SK-N-SH treated with all-trans-retinoic acid at 6 μM for 48 hours (cell line): ENCODE data around the gene SMARCA2.

Experiments
- ATAC-seq: fragments of 200-7000 bp; cut with Tn5 transposase; 3 replicates; pipeline ENCODE4 v1.9.1; 2020; ENCODE audit warnings: mild to moderate bottlenecking, moderate library complexity
- ARNTL ChIP-seq: fragments of 450-650 bp; formaldehyde crosslinking; IDR thresholded peaks from 2 replicates; pipeline ENCODE4 v1.5.0; 2020; ENCODE audit warnings: low read depth, mild to moderate bottlenecking, moderate library complexity, borderline replicate concordance
- BACH2 ChIP-seq: fragments of 250-450 bp; sonication (Bioruptor Pico); IDR thresholded peaks from 2 replicates; pipeline ENCODE4 v1.9.0; 2021; ENCODE audit warnings: mild to moderate bottlenecking, borderline replicate concordance
- CSDC2 ChIP-seq: fragments of 250-450 bp; sonication (Bioruptor Pico); IDR thresholded peaks from 2 replicates; pipeline ENCODE4 v1.5.0; 2020; ENCODE audit warnings: mild to moderate bottlenecking, moderate library complexity
- ESRRG ChIP-seq: fragments of 250-450 bp; sonication (Bioruptor Pico); IDR thresholded peaks from 2 replicates; pipeline ENCODE4 v1.6.1; 2021; ENCODE audit warnings: mild to moderate bottlenecking
- GLIS3 ChIP-seq: fragments of 250-450 bp; sonication (Bioruptor Pico); IDR thresholded peaks from 2 replicates; pipeline ENCODE4 v1.5.0; 2020; ENCODE audit warnings: mild to moderate bottlenecking, moderate library complexity
- ISL1 ChIP-seq: fragments of 250-450 bp; sonication (Bioruptor Pico); IDR thresholded peaks from 2 replicates; pipeline ENCODE4 v2.1.2; 2022; ENCODE audit warnings: mild to moderate bottlenecking, moderate library complexity
- OSR1 ChIP-seq: fragments of 250-450 bp; sonication (Bioruptor Pico); IDR thresholded peaks from 2 replicates; pipeline ENCODE4 v1.8.0; 2022; ENCODE audit warnings: moderate library complexity, mild to moderate bottlenecking, inconsistent platforms
- POU6F1 ChIP-seq: fragments of 250-450 bp; sonication (Bioruptor Pico); IDR thresholded peaks from 2 replicates; pipeline ENCODE4 v1.8.0; 2021; ENCODE audit warnings: low read depth, mild to moderate bottlenecking, moderate library complexity, borderline replicate concordance
- PPARA ChIP-seq: fragments of 250-450 bp; sonication (Bioruptor Pico); IDR thresholded peaks from 2 replicates; pipeline ENCODE4 v1.5.0; 2020; ENCODE audit warnings: mild to moderate bottlenecking, borderline replicate concordance
- RARB ChIP-seq: fragments of 250-450 bp; sonication (Bioruptor Pico); IDR thresholded peaks from 2 replicates; pipeline ENCODE4 v1.8.0; 2021; ENCODE audit warnings: mild to moderate bottlenecking, moderate library complexity
- SNAI2 ChIP-seq: fragments of 250-450 bp; sonication (Bioruptor Pico); IDR thresholded peaks from 2 replicates; pipeline ENCODE4 v1.5.0; 2020; ENCODE audit warnings: mild to moderate bottlenecking, moderate library complexity
- TCF4 ChIP-seq: fragments of 250-450 bp; sonication (Bioruptor Pico); IDR thresholded peaks from 2 replicates; pipeline ENCODE4 v1.8.0; 2021; ENCODE audit warnings: mild to moderate bottlenecking, moderate library complexity, borderline replicate concordance
- TOX ChIP-seq: fragments of 250-450 bp; sonication (Bioruptor Pico); IDR thresholded peaks from 2 replicates; pipeline ENCODE4 v1.8.0; 2021; ENCODE audit warnings: mild to moderate bottlenecking, moderate library complexity, borderline replicate concordance
- TSHZ2 ChIP-seq: fragments of 250-450 bp; sonication (Bioruptor Pico); IDR thresholded peaks from 2 replicates; pipeline ENCODE4 v1.5.0; 2020; ENCODE audit warnings: mild to moderate bottlenecking, moderate library complexity
- ZC3H10 ChIP-seq: fragments of 250-450 bp; sonication (Bioruptor Pico); IDR thresholded peaks from 2 replicates; pipeline ENCODE4 v1.5.1; 2021; ENCODE audit warnings: mild to moderate bottlenecking, moderate library complexity
- ZFP3 ChIP-seq: fragments of 250-450 bp; sonication (Bioruptor Pico); IDR thresholded peaks from 2 replicates; pipeline ENCODE4 v1.5.0; 2020; ENCODE audit warnings: mild to moderate bottlenecking, moderate library complexity
- ZFP30 ChIP-seq: fragments of 450-650 bp; formaldehyde crosslinking; IDR thresholded peaks from 2 replicates; pipeline ENCODE4 v1.5.0; 2022; ENCODE audit warnings: mild to moderate bottlenecking, moderate library complexity
- ZNF565 ChIP-seq: fragments of 450-650 bp; formaldehyde crosslinking; conservative IDR thresholded peaks from 2 replicates; pipeline ENCODE4 v1.5.0; 2020; ENCODE audit warnings: low read depth, mild to moderate bottlenecking, moderate library complexity
- ZNF70 ChIP-seq: fragments of 450-650 bp; formaldehyde crosslinking; IDR thresholded peaks from 2 replicates; pipeline ENCODE4 v1.5.0; 2020; ENCODE audit warnings: mild to moderate bottlenecking, moderate library complexity
- ZNF8 ChIP-seq: fragments of 450-650 bp; formaldehyde crosslinking; IDR thresholded peaks from 2 replicates; pipeline ENCODE4 v1.5.0; 2020; ENCODE audit warnings: mild to moderate bottlenecking, moderate library complexity
- TF ChIP-seq, protein P1 (sequence below): fragments of 250-450 bp; sonication (Bioruptor Pico); IDR thresholded peaks from 2 replicates; pipeline ENCODE4 v1.5.1; 2020; ENCODE audit warnings: low read depth, mild to moderate bottlenecking, moderate library complexity
- TF ChIP-seq, protein P2 (sequence below): fragments of 250-450 bp; sonication (Bioruptor Pico); IDR thresholded peaks from 2 replicates; pipeline ENCODE4 v1.8.0; 2020; ENCODE audit warnings: mild to moderate bottlenecking, moderate library complexity, borderline replicate concordance
- TF ChIP-seq, protein P3 (sequence below): fragments of 250-450 bp; sonication (Bioruptor Pico); IDR thresholded peaks from 2 replicates; pipeline ENCODE4 v1.5.1; 2021; ENCODE audit warnings: mild to moderate bottlenecking, moderate library complexity

SMARCA2 gene

DNA sequence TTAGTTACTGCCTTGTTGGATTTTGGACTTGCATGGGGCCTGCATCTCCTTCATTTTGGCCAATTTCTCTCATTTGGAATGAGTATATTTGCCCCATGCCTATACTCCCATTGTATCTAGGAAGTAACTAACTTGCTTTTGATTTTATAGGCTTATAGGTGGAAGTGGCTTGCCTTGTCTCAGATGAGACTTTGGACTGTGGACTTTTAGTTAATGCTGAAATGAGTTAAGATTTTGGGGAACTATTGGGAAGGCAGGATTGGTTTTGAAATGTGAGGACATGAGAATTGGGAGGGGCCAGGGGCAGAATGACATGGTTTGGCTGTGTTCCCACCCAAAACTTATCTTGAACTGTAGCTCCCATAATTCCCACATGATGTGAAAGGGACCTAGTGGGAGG is 42.5 kb upstream of the SMARCA2 start (continued):
- TF ChIP-seq, protein P1, sequence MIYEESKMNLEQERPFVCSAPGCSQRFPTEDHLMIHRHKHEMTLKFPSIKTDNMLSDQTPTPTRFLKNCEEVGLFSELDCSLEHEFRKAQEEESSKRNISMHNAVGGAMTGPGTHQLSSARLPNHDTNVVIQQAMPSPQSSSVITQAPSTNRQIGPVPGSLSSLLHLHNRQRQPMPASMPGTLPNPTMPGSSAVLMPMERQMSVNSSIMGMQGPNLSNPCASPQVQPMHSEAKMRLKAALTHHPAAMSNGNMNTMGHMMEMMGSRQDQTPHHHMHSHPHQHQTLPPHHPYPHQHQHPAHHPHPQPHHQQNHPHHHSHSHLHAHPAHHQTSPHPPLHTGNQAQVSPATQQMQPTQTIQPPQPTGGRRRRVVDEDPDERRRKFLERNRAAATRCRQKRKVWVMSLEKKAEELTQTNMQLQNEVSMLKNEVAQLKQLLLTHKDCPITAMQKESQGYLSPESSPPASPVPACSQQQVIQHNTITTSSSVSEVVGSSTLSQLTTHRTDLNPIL (CRISPR knock-in tag), result no peak
- TF ChIP-seq, all 23 proteins: peak for 0

DNA sequence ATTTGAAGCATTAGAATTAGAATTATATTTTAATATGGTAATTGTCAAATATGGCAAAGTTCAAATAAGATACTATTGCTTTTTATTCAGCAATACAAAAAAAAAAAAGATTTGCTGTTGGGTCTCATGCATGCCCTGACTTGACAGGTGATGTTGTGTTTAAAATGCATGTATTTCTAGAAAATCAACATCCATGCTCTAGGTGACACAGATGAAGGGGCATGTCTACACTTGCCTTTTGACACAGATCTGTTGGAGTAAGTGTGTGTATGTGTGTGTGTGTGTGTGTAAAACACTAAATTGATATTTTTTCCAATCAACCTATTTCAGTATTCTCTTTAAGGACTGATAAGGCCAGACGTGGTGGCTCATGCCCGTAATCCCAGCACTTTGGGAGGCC is 38.1 kb upstream of the SMARCA2 start:
- ATAC-seq, result no peak
- TF ChIP-seq CSDC2 (CRISPR knock-in tag) (no peak), GLIS3 (CRISPR knock-in tag) (no peak), ZFP3 (CRISPR knock-in tag) (no peak), ARNTL (CRISPR knock-in tag) (no peak), ZFP30 (CRISPR knock-in tag) (no peak), POU6F1 (CRISPR knock-in tag) (no peak), ZNF70 (CRISPR knock-in tag) (no peak), SNAI2 (CRISPR knock-in tag) (no peak), BACH2 (no peak), ZNF565 (CRISPR knock-in tag) (no peak), ESRRG (CRISPR knock-in tag) (no peak), ISL1 (no peak), OSR1 (CRISPR knock-in tag) (no peak), RARB (CRISPR knock-in tag) (no peak), TOX (CRISPR knock-in tag) (no peak), PPARA (no peak), ZNF8 (CRISPR knock-in tag) (no peak)
- TF ChIP-seq, protein P1 (CRISPR knock-in tag), result no peak
- TF ChIP-seq, protein P2, sequence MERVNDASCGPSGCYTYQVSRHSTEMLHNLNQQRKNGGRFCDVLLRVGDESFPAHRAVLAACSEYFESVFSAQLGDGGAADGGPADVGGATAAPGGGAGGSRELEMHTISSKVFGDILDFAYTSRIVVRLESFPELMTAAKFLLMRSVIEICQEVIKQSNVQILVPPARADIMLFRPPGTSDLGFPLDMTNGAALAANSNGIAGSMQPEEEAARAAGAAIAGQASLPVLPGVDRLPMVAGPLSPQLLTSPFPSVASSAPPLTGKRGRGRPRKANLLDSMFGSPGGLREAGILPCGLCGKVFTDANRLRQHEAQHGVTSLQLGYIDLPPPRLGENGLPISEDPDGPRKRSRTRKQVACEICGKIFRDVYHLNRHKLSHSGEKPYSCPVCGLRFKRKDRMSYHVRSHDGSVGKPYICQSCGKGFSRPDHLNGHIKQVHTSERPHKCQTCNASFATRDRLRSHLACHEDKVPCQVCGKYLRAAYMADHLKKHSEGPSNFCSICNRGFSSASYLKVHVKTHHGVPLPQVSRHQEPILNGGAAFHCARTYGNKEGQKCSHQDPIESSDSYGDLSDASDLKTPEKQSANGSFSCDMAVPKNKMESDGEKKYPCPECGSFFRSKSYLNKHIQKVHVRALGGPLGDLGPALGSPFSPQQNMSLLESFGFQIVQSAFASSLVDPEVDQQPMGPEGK, result no peak

- TF ChIP-seq PPARA, result no peak
- TF ChIP-seq ESRRG (CRISPR knock-in tag), result no peak
- TF ChIP-seq POU6F1 (CRISPR knock-in tag), result no peak
- TF ChIP-seq BACH2, result no peak
- TF ChIP-seq TCF4 (CRISPR knock-in tag), result no peak
- no peak for TF ChIP-seq TOX (CRISPR knock-in tag)
These were observed 36.2 kb upstream of the SMARCA2 start for GRCh38 chr9:1978941-1979340.

DNA sequence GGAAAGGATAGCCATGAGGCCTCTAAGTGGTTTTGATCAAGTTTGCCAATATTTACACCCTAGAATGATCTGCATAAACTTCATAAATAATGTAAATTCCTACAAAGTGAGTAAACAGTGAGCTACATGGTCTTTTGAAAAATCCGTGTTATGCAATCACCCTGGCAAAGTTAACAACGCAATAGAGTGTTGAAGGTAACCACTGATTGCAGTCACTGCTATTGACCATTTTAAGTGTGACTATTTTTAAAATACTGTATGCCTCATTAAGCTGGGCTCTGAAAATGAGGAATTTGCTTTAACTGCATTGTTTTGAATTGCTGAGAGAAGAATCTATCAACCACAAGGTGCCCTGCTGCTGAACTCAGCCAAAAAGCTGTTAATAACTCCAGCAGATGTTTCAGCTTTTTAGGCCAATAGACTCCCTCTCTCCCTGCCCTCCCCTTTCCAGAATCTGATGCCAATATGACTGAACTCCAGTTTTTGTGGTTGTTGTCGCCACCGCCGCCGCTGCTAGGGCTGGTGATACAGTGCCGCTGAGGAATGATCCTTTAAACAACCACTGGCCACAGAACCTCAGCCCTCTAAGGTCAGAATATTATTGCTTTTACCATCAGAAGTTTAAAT is 35.3 kb upstream of the SMARCA2 start:
- no peak for ATAC-seq
- TF ChIP-seq, protein P3, sequence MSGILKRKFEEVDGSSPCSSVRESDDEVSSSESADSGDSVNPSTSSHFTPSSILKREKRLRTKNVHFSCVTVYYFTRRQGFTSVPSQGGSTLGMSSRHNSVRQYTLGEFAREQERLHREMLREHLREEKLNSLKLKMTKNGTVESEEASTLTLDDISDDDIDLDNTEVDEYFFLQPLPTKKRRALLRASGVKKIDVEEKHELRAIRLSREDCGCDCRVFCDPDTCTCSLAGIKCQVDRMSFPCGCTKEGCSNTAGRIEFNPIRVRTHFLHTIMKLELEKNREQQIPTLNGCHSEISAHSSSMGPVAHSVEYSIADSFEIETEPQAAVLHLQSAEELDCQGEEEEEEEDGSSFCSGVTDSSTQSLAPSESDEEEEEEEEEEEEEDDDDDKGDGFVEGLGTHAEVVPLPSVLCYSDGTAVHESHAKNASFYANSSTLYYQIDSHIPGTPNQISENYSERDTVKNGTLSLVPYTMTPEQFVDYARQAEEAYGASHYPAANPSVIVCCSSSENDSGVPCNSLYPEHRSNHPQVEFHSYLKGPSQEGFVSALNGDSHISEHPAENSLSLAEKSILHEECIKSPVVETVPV (CRISPR knock-in tag), result no peak
- TF ChIP-seq SNAI2 (CRISPR knock-in tag), result no peak
- TF ChIP-seq RARB (CRISPR knock-in tag), result no peak
- no peak for TF ChIP-seq TOX (CRISPR knock-in tag)
- TF ChIP-seq ESRRG (CRISPR knock-in tag), result no peak
- no peak for TF ChIP-seq ZNF565 (CRISPR knock-in tag)
- no peak for TF ChIP-seq ZC3H10 (CRISPR knock-in tag)
- no peak for TF ChIP-seq TSHZ2 (CRISPR knock-in tag)
- no peak for TF ChIP-seq PPARA
- TF ChIP-seq, protein P1 (CRISPR knock-in tag), result no peak

More at GRCh38 chr9:1978941-1979340, 36.2 kb upstream of the SMARCA2 start:
- no peak for ATAC-seq
